ENCODE results near the gene KCNQ1.

GRCh38 chr11:2839395-2839943, 394.7 kb downstream of the KCNQ1 start:
- TF ChIP-seq EZH2 (IDR thresholded peaks at IDR 0.05; ENCODE audit: insufficient read depth, poor library complexity, severe bottlenecking) (no peak), EZH2phosphoT487 (IDR thresholded peaks at IDR 0.05; ENCODE audit: insufficient read depth, low read depth) (no peak)
